ENCODE measurements around the gene DGKQ.

GRCh38 chr4:929096-929765, 44.1 kb downstream of the DGKQ start:
- TF ChIP-seq EZH2 (IDR thresholded peaks at IDR 0.05; ENCODE audit: borderline replicate concordance, low read depth, low read length, severe bottlenecking) = no peak
- TF ChIP-seq MAX (IDR thresholded peaks at IDR 0.05; ENCODE audit: insufficient read depth, insufficient read length) = no peak
- no peak for TF ChIP-seq POLR2A (IDR thresholded peaks at IDR 0.05; ENCODE audit: low read depth, low read length)
- TF ChIP-seq CTCF (IDR thresholded peaks at IDR 0.05; ENCODE audit: extremely low read depth in 1 of 2, insufficient read depth in 1 of 2, low read depth in 1 of 2, low read length in 2 of 2) = no peak
- TF ChIP-seq FOS (IDR thresholded peaks at IDR 0.05; ENCODE audit: borderline replicate concordance, insufficient read depth, low read length) = no peak
- no peak for TF ChIP-seq POLR2AphosphoS5 (IDR thresholded peaks at IDR 0.05; ENCODE audit: insufficient read depth, low read depth, low read length)

All from endothelial cell of umbilical vein (primary cell).